HG03135 (cell line): Measurements from ENCODE around the gene TMEM182.

Experiments used
- ATAC-seq: cut with Tn5 transposase; IDR thresholded peaks from one replicate; pipeline ENCODE4 v1.9.1; 2021; ENCODE audit warnings: mild to moderate bottlenecking, moderate library complexity; ENCODE audit not compliant: unreplicated experiment

Gene TMEM182

GRCh38 chr2:102765061-102765460 lies 3.2 kb downstream of the TMEM182 start:
- no peak for ATAC-seq

- no peak for ATAC-seq
Observed at GRCh38 chr2:102768253-102768652, 6.4 kb downstream of the TMEM182 start.

- ATAC-seq = no peak
Observed at GRCh38 chr2:102768892-102769291, 7.1 kb downstream of the TMEM182 start.

- ATAC-seq = no peak
Observed at GRCh38 chr2:102770506-102770905, 8.7 kb downstream of the TMEM182 start.

GRCh38 chr2:102771114-102771513 lies 9.3 kb downstream of the TMEM182 start:
- no peak for ATAC-seq

GRCh38 chr2:102772659-102773058 lies 10.8 kb downstream of the TMEM182 start:
- no peak for ATAC-seq

- ATAC-seq = no peak
Observed at GRCh38 chr2:102773149-102773705, 11.4 kb downstream of the TMEM182 start.

- no peak for ATAC-seq
Observed at GRCh38 chr2:102778260-102778659, 16.4 kb downstream of the TMEM182 start.

GRCh38 chr2:102780467-102780866 lies 18.6 kb downstream of the TMEM182 start:
- no peak for ATAC-seq

GRCh38 chr2:102782187-102782586 lies 20.4 kb downstream of the TMEM182 start:
- ATAC-seq = no peak

GRCh38 chr2:102782933-102783332 lies 21.1 kb downstream of the TMEM182 start:
- no peak for ATAC-seq

GRCh38 chr2:102783506-102784183 lies 21.8 kb downstream of the TMEM182 start:
- no peak for ATAC-seq

GRCh38 chr2:102784940-102785339 lies 23.1 kb downstream of the TMEM182 start:
- ATAC-seq = no peak

- ATAC-seq = no peak
Observed at GRCh38 chr2:102788216-102788884, 26.5 kb downstream of the TMEM182 start.

- ATAC-seq = no peak
Observed at GRCh38 chr2:102788885-102789260, 27.0 kb downstream of the TMEM182 start.

GRCh38 chr2:102789349-102790090 lies 27.7 kb downstream of the TMEM182 start:
- ATAC-seq = no peak

GRCh38 chr2:102790091-102790455 lies 28.2 kb downstream of the TMEM182 start:
- ATAC-seq = no peak

GRCh38 chr2:102792568-102793208 lies 30.9 kb downstream of the TMEM182 start:
- ATAC-seq = no peak

- ATAC-seq = no peak
Observed at GRCh38 chr2:102795641-102796040, 33.8 kb downstream of the TMEM182 start.

GRCh38 chr2:102796337-102796736 lies 34.5 kb downstream of the TMEM182 start:
- no peak for ATAC-seq

- no peak for ATAC-seq
Observed at GRCh38 chr2:102797486-102797885, 35.7 kb downstream of the TMEM182 start.
